ENCODE data around the gene PTRH1.

- TF ChIP-seq CTCF (IDR thresholded peaks at IDR 0.05) (no peak), POLR2AphosphoS5 (IDR thresholded peaks at IDR 0.05) (no peak), EP300 (IDR thresholded peaks at IDR 0.05) (no peak), POLR2A (IDR thresholded peaks at IDR 0.05) (no peak)
These were observed 2.6 kb downstream of the PTRH1 start for GRCh38 chr9:127712867-127713266.

All from suprapubic skin (tissue), 4 donors.